Measurements from ENCODE around the gene ESX1.

- TF ChIP-seq CTCF (IDR thresholded peaks at IDR 0.05; ENCODE audit: control extremely low read depth in 1 of 3, insufficient read depth in 1 of 3, low read depth in 1 of 3, low read length in 3 of 3) (peak; percentile 8 to 74 (median 69)), BACH1 (IDR thresholded peaks at IDR 0.05; ENCODE audit: low read length) (no peak), SP2 (IDR thresholded peaks at IDR 0.05; ENCODE audit: low read length) (no peak), GABPA (IDR thresholded peaks at IDR 0.05; ENCODE audit: borderline replicate concordance, insufficient read depth, low read length) (no peak), POLR2A (IDR thresholded peaks at IDR 0.05; ENCODE audit: control extremely low read depth in 1 of 2, low read depth in 2 of 2, low read length in 2 of 2) (no peak), BRCA1 (IDR thresholded peaks at IDR 0.05; ENCODE audit: low read depth, low read length) (no peak), SRF (IDR thresholded peaks at IDR 0.05; ENCODE audit: low read depth, low read length) (no peak), EP300 (IDR thresholded peaks at IDR 0.05; ENCODE audit: borderline replicate concordance in 1 of 2, low read depth in 2 of 2, low read length in 2 of 2) (no peak), SUZ12 (IDR thresholded peaks at IDR 0.05; ENCODE audit: low read length) (no peak)
These were observed 16.3 kb upstream of the ESX1 start for GRCh38 chrX:104270916-104271512.

All from H1 (cell line).